H1 (cell line): ENCODE measurements around the gene HSF5. TPM values are rescaled to one million over a fixed set of nuclear protein-coding genes. Genes with fewer than 3 reads are reported as not detected.

Source experiments
- CTCF ChIA-PET: fragments of 300-600 bp; sonication (Branson Sonifier 250); formaldehyde crosslinking; loops from one replicate; lab custom pipeline; 2021; ENCODE audit not compliant: partially characterized antibody; lab: Charles Lee
- POLR2A ChIA-PET: fragments of 300-600 bp; sonication (Branson Sonifier 250); formaldehyde crosslinking; loops from one replicate; lab custom pipeline; 2021; ENCODE audit warnings: inconsistent platforms; ENCODE audit not compliant: partially characterized antibody; lab: Charles Lee
- DNase-seq, 2 experiments: peaks; one replicate each; pipeline versions ENCODE4 v3.0.0 to v3.0.0-alpha.2; 2010 to 2022; ENCODE audit warnings: low spot score in 2 of 2, low read depth in 1 of 2, mixed read lengths in 1 of 2
- FAIRE-seq: peaks from 2 replicates; lab custom pipeline; 2011; peaks lifted over from hg19 to GRCh38; lab: Jason Lieb, UNC
- H2AFZ ChIP-seq: 2 replicates; pipeline ENCODE4 v1.8.1; 2012; ENCODE audit warnings: low read length, inconsistent platforms
- H2AK5ac ChIP-seq: 2 replicates; pipeline ENCODE4 v1.6.1; 2013; ENCODE audit warnings: low read depth, low read length
- H2BK120ac ChIP-seq: replicated peaks from 2 replicates; pipeline ENCODE3; 2013; ENCODE audit warnings: low read depth, low read length, inconsistent platforms
- H2BK12ac ChIP-seq: 2 replicates; pipeline ENCODE4 v1.6.1; 2013; ENCODE audit warnings: low read depth, low read length
- H2BK15ac ChIP-seq: 2 replicates; pipeline ENCODE4 v1.6.1; 2013; ENCODE audit warnings: low read length
- H2BK20ac ChIP-seq: 2 replicates; pipeline ENCODE4 v1.6.1; 2013; ENCODE audit warnings: low read length
- H2BK5ac ChIP-seq: 2 replicates; pipeline ENCODE4 v1.6.1; 2013; ENCODE audit warnings: low read depth, low read length
- H3K14ac ChIP-seq: 2 replicates; pipeline ENCODE4 v1.6.1; 2013; ENCODE audit warnings: inconsistent platforms; ENCODE audit not compliant: insufficient read length
- H3K18ac ChIP-seq: 2 replicates; pipeline ENCODE4 v1.6.1; 2013; ENCODE audit warnings: low read length; ENCODE audit errors: extremely low read depth
- H3K23ac ChIP-seq: 2 replicates; pipeline ENCODE4 v1.6.1; 2013; ENCODE audit warnings: inconsistent platforms; ENCODE audit not compliant: insufficient read length
- H3K23me2 ChIP-seq: 2 replicates; pipeline ENCODE4 v1.6.1; 2013; ENCODE audit warnings: low read depth, low read length
- H3K27ac ChIP-seq: 2 replicates; pipeline ENCODE4 v1.6.1; 2011; ENCODE audit warnings: low read depth, low read length, inconsistent platforms
- H3K27me3 ChIP-seq, 4 experiments: replicated peaks in 1 of 4; 1 replicate in 1 of 4; 2 replicates in 3 of 4; pipeline versions ENCODE4 v1.6.1 to v1.8.1; 2011 to 2013; ENCODE audit warnings: low read length in 3 of 4, mild to moderate bottlenecking in 3 of 4, inconsistent platforms in 2 of 4, mixed read lengths in 2 of 4, moderate library complexity in 1 of 4; ENCODE audit not compliant: control insufficient read depth in 3 of 4, insufficient read depth in 3 of 4; ENCODE audit errors: extremely low read depth in 1 of 4
- H3K36me3 ChIP-seq, 4 experiments: 2 replicates each; pipeline versions ENCODE4 v1.6.1 to v1.8.1; 2011 to 2013; ENCODE audit warnings: mild to moderate bottlenecking in 4 of 4, low read length in 3 of 4, moderate library complexity in 2 of 4, control low read depth in 1 of 4, inconsistent platforms in 1 of 4; ENCODE audit not compliant: insufficient read depth in 4 of 4, control insufficient read depth in 2 of 4
- H3K4ac ChIP-seq: replicated peaks from 2 replicates; pipeline ENCODE3; 2013; ENCODE audit warnings: low read length, low read depth, mixed read lengths, inconsistent platforms; ENCODE audit not compliant: insufficient read length
- H3K4me1 ChIP-seq, 4 experiments: replicated peaks in 1 of 4; 1 replicate in 1 of 4; 2 replicates in 3 of 4; pipeline versions ENCODE4 v1.6.1 to v1.8.1; 2011 to 2013; ENCODE audit warnings: low read length in 3 of 4, inconsistent platforms in 2 of 4, mixed read lengths in 1 of 4; ENCODE audit not compliant: insufficient read depth in 4 of 4, control insufficient read depth in 3 of 4
- H3K4me2 ChIP-seq, 2 experiments: 2 replicates each; pipeline versions ENCODE4 v1.6.1 to v1.8.1; 2011 to 2013; ENCODE audit warnings: low read depth in 2 of 2, low read length in 2 of 2, control low read depth in 1 of 2, inconsistent platforms in 1 of 2, mild to moderate bottlenecking in 1 of 2; ENCODE audit not compliant: insufficient read depth in 1 of 2
- H3K4me3 ChIP-seq, 4 experiments: fragments of 200-600, 300-600 bp in 1 of 4; sonication (generic), shearing (Covaris generic), sonication (Bioruptor Twin) in 1 of 4; 2 replicates each; pipeline versions ENCODE4 v1.5.1 to v1.8.1; 2011 to 2016; ENCODE audit warnings: low read length in 4 of 4, low read depth in 3 of 4, control low read depth in 2 of 4, inconsistent platforms in 2 of 4, mild to moderate bottlenecking in 2 of 4, mixed read lengths in 1 of 4, moderate library complexity in 1 of 4; ENCODE audit not compliant: insufficient read depth in 2 of 4; ENCODE audit errors: extremely low read depth in 1 of 4
- H3K56ac ChIP-seq: replicated peaks from 2 replicates; pipeline ENCODE3; 2013; ENCODE audit warnings: low read depth, mild to moderate bottlenecking, mixed read lengths, low read length, inconsistent platforms; ENCODE audit not compliant: insufficient read length
- H3K79me1 ChIP-seq: 2 replicates; pipeline ENCODE4 v1.6.1; 2013; ENCODE audit warnings: low read depth, low read length, control low read depth
- H3K79me2 ChIP-seq, 2 experiments: 2 replicates each; pipeline versions ENCODE4 v1.6.1 to v1.8.1; 2012 to 2013; ENCODE audit warnings: low read length in 2 of 2, mild to moderate bottlenecking in 2 of 2, inconsistent platforms in 1 of 2; ENCODE audit not compliant: insufficient read depth in 2 of 2, control insufficient read depth in 1 of 2
- H3K9ac ChIP-seq, 4 experiments: replicated peaks in 1 of 4; 1 replicate in 1 of 4; 2 replicates in 3 of 4; pipeline versions ENCODE4 v1.6.1 to v1.8.1; 2011 to 2013; ENCODE audit warnings: low read depth in 3 of 4, low read length in 3 of 4, control low read depth in 2 of 4, mild to moderate bottlenecking in 2 of 4, moderate library complexity in 2 of 4, inconsistent platforms in 1 of 4; ENCODE audit errors: extremely low read depth in 1 of 4
- H3K9me3 ChIP-seq, 2 experiments: 2 replicates each; pipeline versions ENCODE4 v1.6.1 to v1.8.1; 2012 to 2013; ENCODE audit warnings: mild to moderate bottlenecking in 2 of 2, moderate library complexity in 2 of 2, control low read depth in 1 of 2, inconsistent platforms in 1 of 2, low read depth in 1 of 2, low read length in 1 of 2, mixed read lengths in 1 of 2; ENCODE audit not compliant: insufficient read depth in 2 of 2
- H4K20me1 ChIP-seq, 2 experiments: replicated peaks in 1 of 2; 2 replicates each; pipeline versions ENCODE3 to v1.8.1; 2011 to 2013; ENCODE audit warnings: inconsistent platforms in 2 of 2, low read length in 2 of 2, mild to moderate bottlenecking in 1 of 2; ENCODE audit not compliant: insufficient read depth in 2 of 2, control insufficient read depth in 1 of 2
- H4K5ac ChIP-seq: 2 replicates; pipeline ENCODE4 v1.6.1; 2013; ENCODE audit warnings: low read length, low read depth, mixed read lengths, inconsistent platforms; ENCODE audit not compliant: insufficient read length
- H4K8ac ChIP-seq: 2 replicates; pipeline ENCODE4 v1.8.0; 2013; ENCODE audit warnings: mild to moderate bottlenecking, moderate library complexity, low read length, inconsistent platforms; ENCODE audit not compliant: insufficient read depth; ENCODE audit errors: extremely low read depth
- H4K91ac ChIP-seq: replicated peaks from 2 replicates; pipeline ENCODE3; 2013; ENCODE audit warnings: low read length, mixed read lengths, inconsistent platforms; ENCODE audit not compliant: insufficient read length
- BACH1 ChIP-seq: IDR thresholded peaks from 2 replicates; pipeline ENCODE4 v1.6.1; 2012; ENCODE audit warnings: low read length, improper control_type of control experiment
- CEBPB ChIP-seq: IDR thresholded peaks from 2 replicates; pipeline ENCODE4 v1.6.1; 2012; ENCODE audit warnings: low read depth, low read length
- CREB1 ChIP-seq: IDR thresholded peaks from 2 replicates; pipeline ENCODE4 v1.6.1; 2012; ENCODE audit warnings: inconsistent platforms
- FOSL1 ChIP-seq: IDR thresholded peaks from 2 replicates; pipeline ENCODE4 v1.6.1; 2011; ENCODE audit warnings: mild to moderate bottlenecking, low read depth, low read length, moderate library complexity; ENCODE audit not compliant: insufficient read depth
- JUND ChIP-seq: IDR thresholded peaks from 2 replicates; pipeline ENCODE4 v1.6.1; 2011; ENCODE audit warnings: mild to moderate bottlenecking, improper control_type of control experiment, low read length
- RBBP5 ChIP-seq: IDR thresholded peaks from 2 replicates; pipeline ENCODE4 v1.7.1; 2012; ENCODE audit warnings: low read depth, mild to moderate bottlenecking, inconsistent platforms, low read length, moderate library complexity, borderline replicate concordance
- SIX5 ChIP-seq: IDR thresholded peaks from 2 replicates; pipeline ENCODE4 v1.6.1; 2011; ENCODE audit warnings: mild to moderate bottlenecking, low read depth, low read length
- WGBS, 2 experiments: shearing (Covaris generic) in 1 of 2; methylation state at CpG; one replicate each; pipeline versions ENCODE4 v1.1.6 to v1.1.7; 2013 to 2015; ENCODE audit warnings: low lambda C conversion rate in 2 of 2, mixed read lengths in 2 of 2, inconsistent platforms in 1 of 2, low coverage in 1 of 2, missing lambda C conversion rate in 1 of 2; ENCODE audit not compliant: insufficient replicate concordance in 2 of 2, insufficient coverage in 1 of 2, insufficient read length in 1 of 2; ENCODE audit errors: extremely low coverage in 1 of 2, missing lambda C conversion rate in 1 of 2; 5-methylcytosine and 5-hydroxymethylcytosine counted together
- polyA plus RNA-seq, 7 experiments: library from polyadenylated mRNA; depleted of rRNA in 3 of 7; stranded (reverse) in 5 of 7; unstranded in 2 of 7; fragments of >200 nt in 5 of 7; fragments of 200-250 nt in 2 of 7; gene quantifications; 1 replicate in 5 of 7; 2 replicates in 1 of 7; 4 replicates in 1 of 7; pipeline versions ENCODE4 v1.2.1 to v1.2.3, GENCODE V29; 2011 to 2013; ENCODE audit warnings: missing spikeins in 2 of 7, mixed read lengths in 2 of 7
- total RNA-seq: library from RNA; stranded (reverse); fragmentation: NEBNext Ultra II Directional; extraction: Animal tissue kit (Norgen Biotek cat#: 25700); gene quantifications from 2 replicates; pipeline ENCODE4 v1.2.1, GENCODE V29; 2021

HSF5 gene
- total and polyA plus RNA-seq, 2 of the 8 experiments (the other 6 are each of a cell fraction or from before 2014, with no cell fraction given), result not detected

DNA sequence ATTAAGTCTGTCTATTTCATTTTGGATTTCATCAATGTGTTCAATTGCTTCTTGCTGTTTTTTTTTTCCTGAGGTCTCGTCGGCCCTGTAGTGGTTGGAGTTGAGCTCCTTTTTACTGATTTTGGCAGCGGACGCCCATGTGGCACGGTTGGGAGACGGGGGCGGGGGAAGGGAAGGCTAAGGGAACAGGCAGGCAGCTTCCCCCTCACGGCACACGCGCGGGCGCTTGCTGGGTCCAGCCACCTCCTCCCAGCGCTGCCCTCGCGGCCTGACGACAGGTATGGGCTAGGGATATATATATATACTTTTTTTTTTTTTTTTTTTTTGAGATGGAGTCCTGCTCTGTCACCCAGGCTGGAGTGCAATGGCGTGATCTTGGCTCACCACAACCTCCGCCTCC lies 11.4 kb downstream of the HSF5 start:
- H3K23ac ChIP-seq, result no peak overlapping the region
- FAIRE-seq, result no peak

More for the DNA sequence above, 11.4 kb downstream of the HSF5 start:
- H3K4me3 ChIP-seq, result no peak overlapping the region
- no peak overlapping the region for H3K4me2 ChIP-seq
- H4K20me1 ChIP-seq, result no peaks in the 10 kb centered on the region
- no peak for DNase-seq
- ChIA-PET CTCF (interaction anchor here (0.9 to 1.8 kb wide), 3 partner anchors 9 to 168 kb away, joined by 4 read pairs; no protein-coding TSS in a partner anchor), POLR2A (interaction anchor here (0.8 kb wide), 1 partner anchor 9 kb away, joined by 3 read pairs; no protein-coding TSS in a partner anchor)
- 88% methylated on average over 7 of the region's 18 CpGs; no CpG with 5 or more reads in 1 of the 2 experiments for WGBS, 2 experiments
- no peaks in the 10 kb centered on the region for H3K4me1 ChIP-seq
- TF ChIP-seq FOSL1, result no peak
- TF ChIP-seq RBBP5, result no peak
- TF ChIP-seq CREB1, result no peak
- TF ChIP-seq JUND, result no peak
- TF ChIP-seq CEBPB, result no peak
- TF ChIP-seq SIX5, result no peak
- no peak for TF ChIP-seq BACH1
- no peaks in the 10 kb centered on the region for H3K23me2 ChIP-seq
- no peaks in the 10 kb centered on the region; a peak in 1 of 7 replicates for H3K27me3 ChIP-seq
- no peak overlapping the region for H3K56ac ChIP-seq
- H3K9ac ChIP-seq, result no peak overlapping the region
- H3K18ac ChIP-seq, result no peak overlapping the region
- H2BK20ac ChIP-seq, result no peak overlapping the region
- H4K8ac ChIP-seq, result no peak overlapping the region
- no peak overlapping the region for H3K27ac ChIP-seq
- H3K9me3 ChIP-seq, result no peaks in the 10 kb centered on the region
- H2BK5ac ChIP-seq, result no peak overlapping the region
- no peaks in the 10 kb centered on the region for H3K36me3 ChIP-seq
- H3K79me1 ChIP-seq, result no peaks in the 10 kb centered on the region
- no peak overlapping the region for H4K91ac ChIP-seq
- H3K4ac ChIP-seq, result no peak overlapping the region
- no peaks in the 10 kb centered on the region for H3K79me2 ChIP-seq
- H2AFZ ChIP-seq, result no peak overlapping the region; the same call in 1 of the 2 replicates
- H2BK15ac ChIP-seq, result no peak overlapping the region
- no peak overlapping the region for H2BK120ac ChIP-seq
- no peak overlapping the region for H4K5ac ChIP-seq
- H2BK12ac ChIP-seq, result no peak overlapping the region
- H2AK5ac ChIP-seq, result no peak overlapping the region
- H3K14ac ChIP-seq, result no peak overlapping the region
